Aorta (tissue), 5 donors: Measurements from ENCODE around the gene ZNF140. TPM values are rescaled to one million over a fixed set of nuclear protein-coding genes. Genes with fewer than 3 reads are reported as not detected.

Experiments used
- ATAC-seq: fragments of 200-7000 bp; cut with Tn5 transposase; one replicate; pipeline ENCODE4 v1.9.1; 2022; ENCODE audit warnings: moderate library complexity; ENCODE audit not compliant: low FRiP score
- DNase-seq, 2 donors: peaks; one replicate each; pipeline ENCODE4 v3.0.0-alpha.2; 2020
- H3K27ac ChIP-seq, 2 donors: one replicate each; pipeline ENCODE4 v1.5.1; 2013; ENCODE audit warnings: low read length in 2 of 2, mild to moderate bottlenecking in 2 of 2, moderate library complexity in 2 of 2, control low read depth in 1 of 2, inconsistent platforms in 1 of 2, low read depth in 1 of 2
- H3K27me3 ChIP-seq, 2 donors: one replicate each; pipeline ENCODE4 v1.6.1; 2013; ENCODE audit warnings: control low read depth in 1 of 2, low read length in 1 of 2, mild to moderate bottlenecking in 1 of 2, moderate library complexity in 1 of 2; ENCODE audit not compliant: insufficient read depth in 2 of 2, control insufficient read depth in 1 of 2
- H3K36me3 ChIP-seq, 2 donors: one replicate each; pipeline ENCODE4 v1.6.1; 2013; ENCODE audit warnings: control low read depth in 1 of 2, low read length in 1 of 2, mild to moderate bottlenecking in 1 of 2; ENCODE audit not compliant: insufficient read depth in 2 of 2, control insufficient read depth in 1 of 2
- H3K4me1 ChIP-seq, 2 donors: one replicate each; pipeline ENCODE4 v1.6.1; 2013; ENCODE audit warnings: low read length in 2 of 2, control low read depth in 1 of 2, mild to moderate bottlenecking in 1 of 2, moderate library complexity in 1 of 2; ENCODE audit not compliant: insufficient read depth in 2 of 2, control insufficient read depth in 1 of 2
- H3K4me3 ChIP-seq, 2 donors: one replicate each; pipeline ENCODE4 v1.5.1; 2013; ENCODE audit warnings: low read length in 2 of 2, control low read depth in 1 of 2, mild to moderate bottlenecking in 1 of 2
- H3K9me3 ChIP-seq: one replicate; pipeline ENCODE4 v1.6.1; 2013; ENCODE audit warnings: mild to moderate bottlenecking, low read length; ENCODE audit not compliant: control insufficient read depth
- WGBS, 2 donors: extraction: QIAGEN DNeasy Blood & Tissue Kit; methylation state at CpG; one replicate each; pipeline ENCODE4 v1.1.7; 2013; 5-methylcytosine and 5-hydroxymethylcytosine counted together
- intact Hi-C, 2 donors: fragments of 100-400 bp; cut with DNase I; formaldehyde crosslinking; loops; one replicate each; pipeline versions ENCODE4 v1.14.2 to v1.15.0; 2022
- long read RNA-seq, 2 donors: library from polyadenylated mRNA; unstranded; transcript quantifications; one replicate each; pipeline ENCODE4 v2.0.0, GENCODE V29; 2020 to 2021
- polyA plus RNA-seq, 2 donors: library from polyadenylated mRNA; stranded (reverse); fragments of 200-250 nt; gene quantifications; one replicate each; pipeline ENCODE4 v1.2.3, GENCODE V29; 2013
- total RNA-seq, 2 donors: library from RNA; stranded (reverse); fragmentation: NEBNext Ultra II Directional; extraction: Animal tissue kit (Norgen Biotek cat#: 25700); gene quantifications; one replicate each; pipeline ENCODE4 v1.2.1, GENCODE V29; 2021
- donor health status: healthy with polysubstance abuse.
- donor health status: Bipolar disorder and iron deficiency.
- donor health status: DM: no; HTN: no; CAD: no.
- donor health status: DM: no; HTN: no; CAD: no.
- donor health status: DM: yes; HTN: yes; CAD: no.

ZNF140 gene
- 10 to 100 TPM; 13.2 to 18.0 TPM for total RNA-seq
- 10 to 100 TPM in 1 of 2 donors, 1 to 10 TPM in 1; 9.8 to 15.3 TPM for polyA plus RNA-seq
- long read RNA-seq, donor 1, transcript ZNF140-202 (5 exons, 3,550 nt) = major isoform, 5 of 19 reads
- long read RNA-seq, donor 1, partial matches to known transcripts = 0 of 19 reads
- long read RNA-seq, donor 1, other reads (novel, unspliced or antisense) = 12 of 19 reads
- long read RNA-seq, donor 2, partial matches to known transcripts = 1 of 9 reads
- long read RNA-seq, donor 2, other reads (novel, unspliced or antisense) = 4 of 9 reads

- H3K4me1 ChIP-seq = no peaks in the 10 kb centered on the region
- peak; percentile 96 for ATAC-seq
- 0% methylated on average over 69 of the region's 69 CpGs for WGBS, 2 donors
- intact Hi-C loops = loop anchor here (1.0 to 2.0 kb wide), 4 partner anchors 44 to 101 kb away; partner anchors contain the start of genes ZNF10 (in 1 of the 2), ZNF26 (in 1 of the 2), ZNF268 (in 1 of the 2) and ZNF84 (in 1 of the 2)
- H3K4me3 ChIP-seq = peak within 1 kb of the TSS; percentile 51 to 73
- H3K9me3 ChIP-seq = peaks cover 17% of the 10 kb centered on the region
- peaks cover 5 to 10% of the 10 kb centered on the region in 2 donors for H3K36me3 ChIP-seq
- H3K27ac ChIP-seq = peak within 1 kb of the TSS; percentile 53 to 67
- H3K27me3 ChIP-seq = no peaks in the 10 kb centered on the region
- DNase-seq = peak; percentile 97 to 98
These were observed at the start of gene ZNF140 for GRCh38 chr12:133080368-133081158. ZNF140 (plus strand) TSS chr12:133080923; CDS start chr12:133081321, 398 bp downstream.

GRCh38 chr12:133037207-133038005 lies 43.3 kb upstream of the ZNF140 start, which contains the start of gene ZNF84:
ZNF84 (plus strand) TSS chr12:133037509; CDS start chr12:133041468, 3,959 bp downstream.
- H3K36me3 ChIP-seq = peaks cover 3 to 6% of the 10 kb centered on the region in 2 donors
- H3K4me3 ChIP-seq = peak within 1 kb of the TSS; percentile 50 to 88
- no peaks in the 10 kb centered on the region for H3K27me3 ChIP-seq
- intact Hi-C loops = loop anchor here (1.0 to 10.0 kb wide), 5 partner anchors 40 to 93 kb away; partner anchors contain the start of genes ZNF26 (in 2 of the 2), ZNF10 (in 1 of the 2), ZNF140 (in 1 of the 2) and ZNF891 (in 1 of the 2)
- peak within 1 kb of the TSS in 1 of 2 donors; percentile 85 for H3K27ac ChIP-seq
- H3K9me3 ChIP-seq = peaks cover 11% of the 10 kb centered on the region
- no peaks in the 10 kb centered on the region for H3K4me1 ChIP-seq
- peak; percentile 98 for DNase-seq
- ATAC-seq = peak; percentile 99
- 0% methylated on average over 99 to 103 of the region's 103 CpGs for WGBS, 2 donors

GRCh38 chr12:133038118-133038709 lies 42.5 kb upstream of the ZNF140 start:
- Histone ChIP-seq H3K9me3 (peaks cover 15% of the 10 kb centered on the region), H3K36me3 (peaks cover 5 to 10% of the 10 kb centered on the region in 2 donors), H3K27ac (no peak overlapping the region), H3K27me3 (no peaks in the 10 kb centered on the region), H3K4me3 (peak overlapping the region; percentile 22 to 88), H3K4me1 (no peaks in the 10 kb centered on the region)
- ATAC-seq = no peak
- WGBS, 2 donors = 51 to 54% methylated on average over 4 of the region's 4 CpGs
- intact Hi-C loops = loop anchor here in 1 of 2 donors (5.0 to 10.0 kb wide), 2 partner anchors 39 to 53 kb away; partner anchors contain the start of gene ZNF26
- no peak for DNase-seq

- no peaks in the 10 kb centered on the region for H3K4me1 ChIP-seq
- peaks cover 45% of the 10 kb centered on the region for H3K9me3 ChIP-seq
- 97 to 98% methylated on average over 3 of the region's 3 CpGs for WGBS, 2 donors
- H3K36me3 ChIP-seq = peaks cover 31 to 54% of the 10 kb centered on the region in 2 donors
- no peak overlapping the region for H3K27ac ChIP-seq
- intact Hi-C loops = no loop called here
- H3K27me3 ChIP-seq = no peaks in the 10 kb centered on the region
- no peak for ATAC-seq
- no peak overlapping the region for H3K4me3 ChIP-seq
- no peak for DNase-seq
These were observed 34.0 kb upstream of the ZNF140 start for GRCh38 chr12:133046698-133047097.

- no peaks in the 10 kb centered on the region for H3K4me1 ChIP-seq
- no peak overlapping the region for H3K27ac ChIP-seq
- peaks cover 7 to 9% of the 10 kb centered on the region in 2 donors for H3K36me3 ChIP-seq
- 96 to 98% methylated on average over 5 of the region's 5 CpGs for WGBS, 2 donors
- peaks cover 27% of the 10 kb centered on the region for H3K9me3 ChIP-seq
- H3K27me3 ChIP-seq = no peaks in the 10 kb centered on the region
- H3K4me3 ChIP-seq = peak overlapping the region in 1 of 2 donors; percentile 18
- ATAC-seq = no peak
- intact Hi-C loops = no loop called here
- no peak for DNase-seq
These were observed 23.3 kb upstream of the ZNF140 start for GRCh38 chr12:133057446-133057845.

GRCh38 chr12:133058203-133059113 lies 22.3 kb upstream of the ZNF140 start:
- no peak for ATAC-seq
- H3K4me1 ChIP-seq = no peaks in the 10 kb centered on the region
- no peak overlapping the region for H3K27ac ChIP-seq
- H3K36me3 ChIP-seq = peaks cover under 1 to 7% of the 10 kb centered on the region in 2 donors
- H3K4me3 ChIP-seq = peak overlapping the region in 1 of 2 donors; percentile 36
- no peaks in the 10 kb centered on the region for H3K27me3 ChIP-seq
- DNase-seq = no peak
- H3K9me3 ChIP-seq = peaks cover 29% of the 10 kb centered on the region
- intact Hi-C loops = no loop called here
- WGBS, 2 donors = 97 to 98% methylated on average over 8 of the region's 8 CpGs

- no peak for DNase-seq
- WGBS, 2 donors = 97% methylated on average over 1 of the region's 1 CpG
- Histone ChIP-seq H3K27ac (no peak overlapping the region), H3K4me1 (no peaks in the 10 kb centered on the region), H3K36me3 (peaks cover 0 to 3% of the 10 kb centered on the region in 2 donors), H3K27me3 (no peaks in the 10 kb centered on the region), H3K4me3 (no peak overlapping the region), H3K9me3 (peaks cover 39% of the 10 kb centered on the region)
- intact Hi-C loops = no loop called here
- no peak for ATAC-seq
These were observed 18.8 kb upstream of the ZNF140 start for GRCh38 chr12:133061954-133062353.
